HepG2 (cell line): ENCODE measurements around the gene PARP3. TPM values are rescaled to one million over a fixed set of nuclear protein-coding genes. Genes with fewer than 3 reads are reported as not detected.
A peak's percentile ranks its signal among the peaks of the same experiment; 100 is the strongest.

ENCODE experiments used
- GTF2F1 ChIP-seq: fragments of 150-350 bp; IDR thresholded peaks from 2 replicates; pipeline ENCODE4 v1.6.1; 2014; ENCODE audit warnings: low read length
- HOXA7 ChIP-seq: sonication (generic); formaldehyde crosslinking; IDR thresholded peaks from 2 replicates; pipeline ENCODE4 v1.8.1; 2022; ENCODE audit warnings: mild to moderate bottlenecking, missing genetic modification reagents, moderate library complexity
- JARID2 ChIP-seq: sonication (generic); formaldehyde crosslinking; IDR thresholded peaks from 2 replicates; pipeline ENCODE4 v1.8.1; 2023; ENCODE audit warnings: missing genetic modification reagents, inconsistent platforms; ENCODE audit not compliant: insufficient replicate concordance
- MAFF ChIP-seq: IDR thresholded peaks from 2 replicates; pipeline ENCODE4 v1.6.1; 2011; ENCODE audit warnings: low read depth, low read length, improper control_type of control experiment
- MZF1 ChIP-seq: sonication (generic); formaldehyde crosslinking; IDR thresholded peaks from 2 replicates; pipeline ENCODE4 v1.8.1; 2023; ENCODE audit warnings: mild to moderate bottlenecking, missing genetic modification reagents, borderline replicate concordance
- SSRP1 ChIP-seq: IDR thresholded peaks from 2 replicates; pipeline ENCODE4 v1.6.1; 2016; ENCODE audit warnings: control low read depth
- TRIM22 ChIP-seq: fragments of 450-650 bp; IDR thresholded peaks from 2 replicates; pipeline ENCODE4 v1.6.1; 2017
- U2AF2 ChIP-seq: fragments of 200-400 bp; formaldehyde crosslinking; IDR thresholded peaks from 2 replicates; pipeline ENCODE4 v1.6.1; 2017; ENCODE audit warnings: low read depth, mild to moderate bottlenecking, low read length
- ZMYM3 ChIP-seq: sonication (generic); formaldehyde crosslinking; IDR thresholded peaks from 2 replicates; pipeline ENCODE4 v1.5.1; 2020; ENCODE audit warnings: mild to moderate bottlenecking, missing genetic modification reagents
- ZNF12 ChIP-seq: sonication (generic); formaldehyde crosslinking; IDR thresholded peaks from 2 replicates; pipeline ENCODE4 v1.5.0; 2020; ENCODE audit warnings: missing genetic modification reagents
- ZNF264 ChIP-seq: sonication (generic); formaldehyde crosslinking; IDR thresholded peaks from 2 replicates; pipeline ENCODE4 v1.4.0; 2020; ENCODE audit warnings: missing genetic modification reagents
- ZNF460 ChIP-seq: sonication (generic); formaldehyde crosslinking; IDR thresholded peaks from 2 replicates; pipeline ENCODE4 v1.5.1; 2020; ENCODE audit warnings: missing genetic modification reagents, mild to moderate bottlenecking, borderline replicate concordance
- ZNF607 ChIP-seq: sonication (generic); formaldehyde crosslinking; IDR thresholded peaks from 2 replicates; pipeline ENCODE4 v1.5.1; 2020; ENCODE audit warnings: missing genetic modification reagents, mild to moderate bottlenecking, borderline replicate concordance
- ZNF619 ChIP-seq: sonication (generic); formaldehyde crosslinking; IDR thresholded peaks from 2 replicates; pipeline ENCODE4 v1.4.0; 2020; ENCODE audit warnings: mild to moderate bottlenecking, missing genetic modification reagents
- ZNF737 ChIP-seq: sonication (generic); formaldehyde crosslinking; IDR thresholded peaks from 2 replicates; pipeline ENCODE4 v1.5.0; 2020; ENCODE audit warnings: missing genetic modification reagents, mild to moderate bottlenecking, borderline replicate concordance
- ZNF773 ChIP-seq: sonication (generic); formaldehyde crosslinking; IDR thresholded peaks from 2 replicates; pipeline ENCODE4 v1.4.0; 2020; ENCODE audit warnings: missing genetic modification reagents, borderline replicate concordance
- ZNF792 ChIP-seq: IDR thresholded peaks from 2 replicates; pipeline ENCODE4 v1.6.1; 2016
- ZNF816 ChIP-seq: sonication (generic); formaldehyde crosslinking; IDR thresholded peaks from 2 replicates; pipeline ENCODE4 v1.8.0; 2022; ENCODE audit warnings: missing genetic modification reagents, mild to moderate bottlenecking, borderline replicate concordance
- polyA plus RNA-seq, 8 experiments: library from polyadenylated mRNA; depleted of rRNA in 3 of 8; stranded (reverse) in 7 of 8; unstranded in 1 of 8; fragments of >200 nt; fragmentation: Illumina TruSeq in 4 of 8; extraction: Trizol in 4 of 8; gene quantifications; 2 replicates each; pipeline versions ENCODE4 v1.2.1 to v1.2.3, GENCODE V29; 2011 to 2016; ENCODE audit warnings: low read depth in 4 of 8, missing spikeins in 1 of 8, mixed read lengths in 1 of 8; ENCODE audit not compliant: insufficient read depth in 1 of 8
- total RNA-seq, 5 experiments: library from RNA; depleted of rRNA; stranded (reverse); fragments of >200 nt; fragmentation: Illumina TruSeq; extraction: Trizol; gene quantifications; 2 replicates each; pipeline ENCODE4 v1.2.3, GENCODE V29; 2016; ENCODE audit warnings: low read depth in 1 of 5
- TF ChIP-seq, protein P1 (sequence below): sonication (generic); formaldehyde crosslinking; IDR thresholded peaks from 2 replicates; pipeline ENCODE4 v1.4.0; 2020; ENCODE audit warnings: missing genetic modification reagents
- TF ChIP-seq, protein P2 (sequence below): sonication (generic); formaldehyde crosslinking; IDR thresholded peaks from 2 replicates; pipeline ENCODE4 v1.9.0; 2021; ENCODE audit warnings: missing genetic modification reagents, borderline replicate concordance
- TF ChIP-seq, protein P3 (sequence below): sonication (generic); formaldehyde crosslinking; IDR thresholded peaks from 2 replicates; pipeline ENCODE4 v1.9.0; 2022; ENCODE audit warnings: low read depth, missing genetic modification reagents
- TF ChIP-seq, protein P4 (sequence below): sonication (generic); formaldehyde crosslinking; IDR thresholded peaks from 2 replicates; pipeline ENCODE4 v1.4.0; 2020; ENCODE audit warnings: missing genetic modification reagents

PARP3 gene
- total and polyA plus RNA-seq, 2 of the 13 experiments (the other 11 are each of a cell fraction or from before 2014, with no cell fraction given) = 11.2 to 21.5 TPM

DNA sequence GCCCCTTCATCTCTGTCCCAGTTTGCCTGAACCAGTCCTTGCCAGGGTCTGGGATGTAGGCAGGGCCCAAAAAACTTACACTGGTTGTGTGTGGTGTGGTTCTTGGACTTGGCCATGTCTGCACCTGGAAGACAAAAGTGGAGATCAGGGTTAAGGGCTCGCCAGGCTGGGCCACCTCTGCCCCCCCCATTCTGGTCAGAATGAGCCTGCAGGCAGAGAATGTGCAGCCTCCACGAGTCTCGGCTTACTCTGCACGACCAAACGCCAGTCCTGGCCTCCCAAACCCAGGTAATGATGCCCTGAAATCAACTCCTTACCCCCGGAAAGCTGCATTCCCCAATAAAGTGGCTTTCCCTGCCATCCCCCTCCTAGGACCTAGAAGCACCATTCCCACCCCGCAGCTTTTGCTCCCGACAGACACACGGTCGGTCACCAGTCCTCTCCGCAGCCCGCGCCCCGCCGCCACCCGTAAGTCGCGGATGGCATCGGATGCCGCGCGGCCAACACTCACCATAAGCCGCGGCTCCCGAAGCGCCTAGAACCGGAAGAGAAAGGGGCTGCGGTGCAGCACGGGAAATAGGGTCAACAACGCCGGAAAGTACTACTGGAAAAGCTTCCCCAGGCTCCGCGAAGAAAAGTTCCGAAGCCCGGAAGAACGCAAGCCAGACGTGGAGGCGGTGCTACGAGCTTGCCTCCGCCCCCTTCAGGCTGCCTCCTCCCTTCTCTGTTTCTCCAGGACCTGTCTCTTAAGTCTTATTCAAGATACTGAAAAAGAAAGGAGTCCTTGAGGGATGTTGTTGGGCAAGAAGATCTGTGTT lies 53.4 kb downstream of the PARP3 start, which contains the start of gene RPL29 (continued):
- TF ChIP-seq ZNF607 (CRISPR knock-in tag) (0 out of 2 replicates have a peak, but pooled peaks have one; percentile 19), ZNF12 (CRISPR knock-in tag) (peak; percentile 76), ZMYM3 (CRISPR knock-in tag) (no peak), ZNF792 (peak; percentile 81), HOXA7 (CRISPR knock-in tag) (no peak), GTF2F1 (peak; percentile 91; the same call in 1 of the 2 replicates), ZNF264 (CRISPR knock-in tag) (peak; percentile 82; the same call in 1 of the 2 replicates), ZNF737 (CRISPR knock-in tag) (no peak; the same call in 1 of the 2 replicates), ZNF773 (no peak; the same call in none of the 2 replicates), TRIM22 (no peak), ZNF816 (CRISPR knock-in tag) (no peak), SSRP1 (CRISPR knock-in tag) (0 out of 2 replicates have a peak, but pooled peaks have one; percentile 58), ZNF619 (peak; percentile 50; the same call in 1 of the 2 replicates), MZF1 (CRISPR knock-in tag) (no peak), MAFF (no peak), JARID2 (CRISPR knock-in tag) (no peak), ZNF460 (no peak), U2AF2 (0 out of 2 replicates have a peak, but pooled peaks have one; percentile 24)
- TF ChIP-seq, protein P1, sequence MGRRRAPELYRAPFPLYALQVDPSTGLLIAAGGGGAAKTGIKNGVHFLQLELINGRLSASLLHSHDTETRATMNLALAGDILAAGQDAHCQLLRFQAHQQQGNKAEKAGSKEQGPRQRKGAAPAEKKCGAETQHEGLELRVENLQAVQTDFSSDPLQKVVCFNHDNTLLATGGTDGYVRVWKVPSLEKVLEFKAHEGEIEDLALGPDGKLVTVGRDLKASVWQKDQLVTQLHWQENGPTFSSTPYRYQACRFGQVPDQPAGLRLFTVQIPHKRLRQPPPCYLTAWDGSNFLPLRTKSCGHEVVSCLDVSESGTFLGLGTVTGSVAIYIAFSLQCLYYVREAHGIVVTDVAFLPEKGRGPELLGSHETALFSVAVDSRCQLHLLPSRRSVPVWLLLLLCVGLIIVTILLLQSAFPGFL (CRISPR knock-in tag) = no peak
- TF ChIP-seq, protein P2, sequence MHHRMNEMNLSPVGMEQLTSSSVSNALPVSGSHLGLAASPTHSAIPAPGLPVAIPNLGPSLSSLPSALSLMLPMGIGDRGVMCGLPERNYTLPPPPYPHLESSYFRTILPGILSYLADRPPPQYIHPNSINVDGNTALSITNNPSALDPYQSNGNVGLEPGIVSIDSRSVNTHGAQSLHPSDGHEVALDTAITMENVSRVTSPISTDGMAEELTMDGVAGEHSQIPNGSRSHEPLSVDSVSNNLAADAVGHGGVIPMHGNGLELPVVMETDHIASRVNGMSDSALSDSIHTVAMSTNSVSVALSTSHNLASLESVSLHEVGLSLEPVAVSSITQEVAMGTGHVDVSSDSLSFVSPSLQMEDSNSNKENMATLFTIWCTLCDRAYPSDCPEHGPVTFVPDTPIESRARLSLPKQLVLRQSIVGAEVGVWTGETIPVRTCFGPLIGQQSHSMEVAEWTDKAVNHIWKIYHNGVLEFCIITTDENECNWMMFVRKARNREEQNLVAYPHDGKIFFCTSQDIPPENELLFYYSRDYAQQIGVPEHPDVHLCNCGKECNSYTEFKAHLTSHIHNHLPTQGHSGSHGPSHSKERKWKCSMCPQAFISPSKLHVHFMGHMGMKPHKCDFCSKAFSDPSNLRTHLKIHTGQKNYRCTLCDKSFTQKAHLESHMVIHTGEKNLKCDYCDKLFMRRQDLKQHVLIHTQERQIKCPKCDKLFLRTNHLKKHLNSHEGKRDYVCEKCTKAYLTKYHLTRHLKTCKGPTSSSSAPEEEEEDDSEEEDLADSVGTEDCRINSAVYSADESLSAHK (CRISPR knock-in tag) = no peak
- TF ChIP-seq, protein P3, sequence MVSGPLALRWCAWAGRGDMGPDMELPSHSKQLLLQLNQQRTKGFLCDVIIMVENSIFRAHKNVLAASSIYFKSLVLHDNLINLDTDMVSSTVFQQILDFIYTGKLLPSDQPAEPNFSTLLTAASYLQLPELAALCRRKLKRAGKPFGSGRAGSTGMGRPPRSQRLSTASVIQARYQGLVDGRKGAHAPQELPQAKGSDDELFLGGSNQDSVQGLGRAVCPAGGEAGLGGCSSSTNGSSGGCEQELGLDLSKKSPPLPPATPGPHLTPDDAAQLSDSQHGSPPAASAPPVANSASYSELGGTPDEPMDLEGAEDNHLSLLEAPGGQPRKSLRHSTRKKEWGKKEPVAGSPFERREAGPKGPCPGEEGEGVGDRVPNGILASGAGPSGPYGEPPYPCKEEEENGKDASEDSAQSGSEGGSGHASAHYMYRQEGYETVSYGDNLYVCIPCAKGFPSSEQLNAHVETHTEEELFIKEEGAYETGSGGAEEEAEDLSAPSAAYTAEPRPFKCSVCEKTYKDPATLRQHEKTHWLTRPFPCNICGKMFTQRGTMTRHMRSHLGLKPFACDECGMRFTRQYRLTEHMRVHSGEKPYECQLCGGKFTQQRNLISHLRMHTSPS (CRISPR knock-in tag) = no peak
- TF ChIP-seq, protein P4, sequence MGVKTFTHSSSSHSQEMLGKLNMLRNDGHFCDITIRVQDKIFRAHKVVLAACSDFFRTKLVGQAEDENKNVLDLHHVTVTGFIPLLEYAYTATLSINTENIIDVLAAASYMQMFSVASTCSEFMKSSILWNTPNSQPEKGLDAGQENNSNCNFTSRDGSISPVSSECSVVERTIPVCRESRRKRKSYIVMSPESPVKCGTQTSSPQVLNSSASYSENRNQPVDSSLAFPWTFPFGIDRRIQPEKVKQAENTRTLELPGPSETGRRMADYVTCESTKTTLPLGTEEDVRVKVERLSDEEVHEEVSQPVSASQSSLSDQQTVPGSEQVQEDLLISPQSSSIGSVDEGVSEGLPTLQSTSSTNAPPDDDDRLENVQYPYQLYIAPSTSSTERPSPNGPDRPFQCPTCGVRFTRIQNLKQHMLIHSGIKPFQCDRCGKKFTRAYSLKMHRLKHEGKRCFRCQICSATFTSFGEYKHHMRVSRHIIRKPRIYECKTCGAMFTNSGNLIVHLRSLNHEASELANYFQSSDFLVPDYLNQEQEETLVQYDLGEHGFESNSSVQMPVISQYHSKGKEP (CRISPR knock-in tag) = no peak
